WTC11 (cell line): ENCODE measurements around the gene MACROD2.

ENCODE experiments used
- ATF1 ChIP-seq: sonication (generic); formaldehyde crosslinking; IDR thresholded peaks from 2 replicates; pipeline ENCODE4 v1.8.1; 2023; ENCODE audit warnings: mild to moderate bottlenecking, moderate library complexity, missing genetic modification reagents
- ATF6 ChIP-seq: sonication (generic); formaldehyde crosslinking; IDR thresholded peaks from 2 replicates; pipeline ENCODE4 v1.8.1; 2023; ENCODE audit warnings: mild to moderate bottlenecking, missing genetic modification reagents
- CTCF ChIP-seq: fragments of 200-600 bp; IDR thresholded peaks from 2 replicates; pipeline ENCODE4 v1.8.0; 2022; ENCODE audit warnings: antibody characterized with exemption
- ELF4 ChIP-seq: sonication (generic); formaldehyde crosslinking; IDR thresholded peaks from 2 replicates; pipeline ENCODE4 v1.8.1; 2022; ENCODE audit warnings: low read depth, mild to moderate bottlenecking, moderate library complexity, missing genetic modification reagents
- ERG ChIP-seq: fragments of 250-450 bp; sonication (Bioruptor Pico); IDR thresholded peaks from 2 replicates; pipeline ENCODE4 v1.8.0; 2021; ENCODE audit warnings: mild to moderate bottlenecking
- MAX ChIP-seq: sonication (generic); formaldehyde crosslinking; IDR thresholded peaks from 2 replicates; pipeline ENCODE4 v1.8.0; 2022; ENCODE audit warnings: mild to moderate bottlenecking, missing genetic modification reagents
- NFYB ChIP-seq: sonication (generic); formaldehyde crosslinking; conservative IDR thresholded peaks from 2 replicates; pipeline ENCODE4 v1.8.0; 2022; ENCODE audit warnings: low read depth, missing genetic modification reagents
- NR3C1 ChIP-seq: sonication (generic); formaldehyde crosslinking; conservative IDR thresholded peaks from 2 replicates; pipeline ENCODE4 v1.8.1; 2023; ENCODE audit warnings: low read depth, mild to moderate bottlenecking, missing genetic modification reagents
- TEAD4 ChIP-seq: sonication (generic); formaldehyde crosslinking; IDR thresholded peaks from 2 replicates; pipeline ENCODE4 v1.8.0; 2022; ENCODE audit warnings: mild to moderate bottlenecking, missing genetic modification reagents
- TF ChIP-seq, protein P1 (sequence below): sonication (generic); formaldehyde crosslinking; IDR thresholded peaks from 2 replicates; pipeline ENCODE4 v1.8.1; 2023; ENCODE audit warnings: mild to moderate bottlenecking, moderate library complexity, missing genetic modification reagents

DNA sequence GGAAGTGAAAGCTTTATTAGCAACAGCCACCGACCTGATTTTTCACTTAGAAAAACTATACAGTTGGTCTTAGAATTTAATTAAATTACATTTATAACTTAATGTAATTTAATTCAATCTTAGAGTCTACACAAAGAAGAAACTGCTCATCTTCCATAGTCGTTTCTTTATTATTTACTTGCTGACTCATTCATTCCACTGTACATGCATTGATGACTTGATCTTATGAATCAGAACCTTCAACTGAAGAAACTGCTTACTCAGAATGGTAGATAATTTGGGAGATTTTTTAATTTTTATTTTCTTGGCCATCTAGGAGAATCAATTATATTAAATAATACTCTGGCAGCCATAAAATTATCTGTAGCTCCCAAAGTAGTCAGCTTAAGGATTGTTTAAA is 1363.7 kb downstream of the MACROD2 start:
- TF ChIP-seq NR3C1 (CRISPR knock-in tag) (no peak), NFYB (CRISPR knock-in tag) (no peak), ERG (CRISPR knock-in tag) (no peak), ELF4 (no peak), CTCF (no peak), MAX (CRISPR knock-in tag) (no peak), ATF6 (CRISPR knock-in tag) (no peak), ATF1 (CRISPR knock-in tag) (no peak), TEAD4 (CRISPR knock-in tag) (no peak)
- TF ChIP-seq, protein P1, sequence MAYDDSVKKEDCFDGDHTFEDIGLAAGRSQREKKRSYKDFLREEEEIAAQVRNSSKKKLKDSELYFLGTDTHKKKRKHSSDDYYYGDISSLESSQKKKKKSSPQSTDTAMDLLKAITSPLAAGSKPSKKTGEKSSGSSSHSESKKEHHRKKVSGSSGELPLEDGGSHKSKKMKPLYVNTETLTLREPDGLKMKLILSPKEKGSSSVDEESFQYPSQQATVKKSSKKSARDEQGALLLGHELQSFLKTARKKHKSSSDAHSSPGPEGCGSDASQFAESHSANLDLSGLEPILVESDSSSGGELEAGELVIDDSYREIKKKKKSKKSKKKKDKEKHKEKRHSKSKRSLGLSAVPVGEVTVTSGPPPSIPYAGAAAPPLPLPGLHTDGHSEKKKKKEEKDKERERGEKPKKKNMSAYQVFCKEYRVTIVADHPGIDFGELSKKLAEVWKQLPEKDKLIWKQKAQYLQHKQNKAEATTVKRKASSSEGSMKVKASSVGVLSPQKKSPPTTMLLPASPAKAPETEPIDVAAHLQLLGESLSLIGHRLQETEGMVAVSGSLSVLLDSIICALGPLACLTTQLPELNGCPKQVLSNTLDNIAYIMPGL (CRISPR knock-in tag): no peak
